Hematopoietic multipotent progenitor cell treated with erythropoietin and hydrocortisone succinate and interleukin-3 and kit ligand, for 6 days (in vitro differentiated cells): ENCODE results near the gene MAGED4B.
A peak's percentile ranks its signal among the peaks of the same experiment; 100 is the strongest.
"Not testable (repeated sequence)": the region's sequence is repeated elsewhere in the genome, so short reads cannot be mapped to it uniquely, and the experiment has no call there.

Experiments used
- DNase-seq: peaks from one replicate; pipeline ENCODE4 v3.0.0-alpha.2; 2015

MAGED4B gene

GRCh38 chrX:52068666-52069640 lies at the start of gene MAGED4B:
TSS of gene MAGED4B (minus strand) at chrX:52069183. CDS start at chrX:52068172, 1,011 bp downstream.
- DNase-seq: not testable (repeated sequence)

GRCh38 chrX:52118262-52118661 lies 49.3 kb upstream of the MAGED4B start:
- DNase-seq: no peak

- peak; percentile 30 for DNase-seq
Measured at GRCh38 chrX:52082578-52082977, 13.6 kb upstream of the MAGED4B start.

GRCh38 chrX:52078131-52078530 lies 9.1 kb upstream of the MAGED4B start:
- DNase-seq: peak; percentile 7

- not testable (repeated sequence) for DNase-seq
Measured at GRCh38 chrX:52042288-52042687, 26.7 kb downstream of the MAGED4B start.

- DNase-seq: no peak
Measured at GRCh38 chrX:52034211-52034610, 34.8 kb downstream of the MAGED4B start.

GRCh38 chrX:52031371-52031770 lies 37.6 kb downstream of the MAGED4B start:
- no peak for DNase-seq

- DNase-seq: no peak
Measured at GRCh38 chrX:52015794-52016193, 53.2 kb downstream of the MAGED4B start.
